SK-N-SH treated with all-trans-retinoic acid at 6 μM for 48 hours (cell line): ENCODE results near the gene CCSER1.

Experiments used
- ATAC-seq: fragments of 200-7000 bp; cut with Tn5 transposase; 3 replicates; pipeline ENCODE4 v1.9.1; 2020; ENCODE audit warnings: mild to moderate bottlenecking, moderate library complexity
- ARNTL ChIP-seq: fragments of 450-650 bp; formaldehyde crosslinking; IDR thresholded peaks from 2 replicates; pipeline ENCODE4 v1.5.0; 2020; ENCODE audit warnings: low read depth, mild to moderate bottlenecking, moderate library complexity, borderline replicate concordance
- BACH2 ChIP-seq: fragments of 250-450 bp; sonication (Bioruptor Pico); IDR thresholded peaks from 2 replicates; pipeline ENCODE4 v1.9.0; 2021; ENCODE audit warnings: mild to moderate bottlenecking, borderline replicate concordance
- CSRNP3 ChIP-seq: fragments of 250-450 bp; sonication (Bioruptor Pico); IDR thresholded peaks from 2 replicates; pipeline ENCODE4 v1.5.1; 2021; ENCODE audit warnings: mild to moderate bottlenecking, moderate library complexity
- ESRRG ChIP-seq: fragments of 250-450 bp; sonication (Bioruptor Pico); IDR thresholded peaks from 2 replicates; pipeline ENCODE4 v1.6.1; 2021; ENCODE audit warnings: mild to moderate bottlenecking
- ISL1 ChIP-seq: fragments of 250-450 bp; sonication (Bioruptor Pico); IDR thresholded peaks from 2 replicates; pipeline ENCODE4 v2.1.2; 2022; ENCODE audit warnings: mild to moderate bottlenecking, moderate library complexity
- OSR1 ChIP-seq: fragments of 250-450 bp; sonication (Bioruptor Pico); IDR thresholded peaks from 2 replicates; pipeline ENCODE4 v1.8.0; 2022; ENCODE audit warnings: moderate library complexity, mild to moderate bottlenecking, inconsistent platforms
- PPARA ChIP-seq: fragments of 250-450 bp; sonication (Bioruptor Pico); IDR thresholded peaks from 2 replicates; pipeline ENCODE4 v1.5.0; 2020; ENCODE audit warnings: mild to moderate bottlenecking, borderline replicate concordance
- SNAI2 ChIP-seq: fragments of 250-450 bp; sonication (Bioruptor Pico); IDR thresholded peaks from 2 replicates; pipeline ENCODE4 v1.5.0; 2020; ENCODE audit warnings: mild to moderate bottlenecking, moderate library complexity
- TCF4 ChIP-seq: fragments of 250-450 bp; sonication (Bioruptor Pico); IDR thresholded peaks from 2 replicates; pipeline ENCODE4 v1.8.0; 2021; ENCODE audit warnings: mild to moderate bottlenecking, moderate library complexity, borderline replicate concordance
- TOX ChIP-seq: fragments of 250-450 bp; sonication (Bioruptor Pico); IDR thresholded peaks from 2 replicates; pipeline ENCODE4 v1.8.0; 2021; ENCODE audit warnings: mild to moderate bottlenecking, moderate library complexity, borderline replicate concordance
- ZC3H10 ChIP-seq: fragments of 250-450 bp; sonication (Bioruptor Pico); IDR thresholded peaks from 2 replicates; pipeline ENCODE4 v1.5.1; 2021; ENCODE audit warnings: mild to moderate bottlenecking, moderate library complexity
- ZFP3 ChIP-seq: fragments of 250-450 bp; sonication (Bioruptor Pico); IDR thresholded peaks from 2 replicates; pipeline ENCODE4 v1.5.0; 2020; ENCODE audit warnings: mild to moderate bottlenecking, moderate library complexity
- ZFP30 ChIP-seq: fragments of 450-650 bp; formaldehyde crosslinking; IDR thresholded peaks from 2 replicates; pipeline ENCODE4 v1.5.0; 2022; ENCODE audit warnings: mild to moderate bottlenecking, moderate library complexity
- ZNF565 ChIP-seq: fragments of 450-650 bp; formaldehyde crosslinking; conservative IDR thresholded peaks from 2 replicates; pipeline ENCODE4 v1.5.0; 2020; ENCODE audit warnings: low read depth, mild to moderate bottlenecking, moderate library complexity
- ZNF8 ChIP-seq: fragments of 450-650 bp; formaldehyde crosslinking; IDR thresholded peaks from 2 replicates; pipeline ENCODE4 v1.5.0; 2020; ENCODE audit warnings: mild to moderate bottlenecking, moderate library complexity
- TF ChIP-seq, protein P1 (sequence below): fragments of 250-450 bp; sonication (Bioruptor Pico); IDR thresholded peaks from 2 replicates; pipeline ENCODE4 v1.5.0; 2020; ENCODE audit warnings: mild to moderate bottlenecking, moderate library complexity
- TF ChIP-seq, protein P2 (sequence below): fragments of 250-450 bp; sonication (Bioruptor Pico); IDR thresholded peaks from 2 replicates; pipeline ENCODE4 v1.5.1; 2020; ENCODE audit warnings: low read depth, mild to moderate bottlenecking, moderate library complexity
- TF ChIP-seq, protein P3 (sequence below): fragments of 250-450 bp; sonication (Bioruptor Pico); IDR thresholded peaks from 2 replicates; pipeline ENCODE4 v1.8.0; 2021; ENCODE audit warnings: low read depth, mild to moderate bottlenecking, moderate library complexity, borderline replicate concordance

Gene CCSER1

GRCh38 chr4:90438522-90438921, 311.3 kb downstream of the CCSER1 start:
- ATAC-seq: no peak
- no peak for TF ChIP-seq ZFP3
- TF ChIP-seq, protein P1, sequence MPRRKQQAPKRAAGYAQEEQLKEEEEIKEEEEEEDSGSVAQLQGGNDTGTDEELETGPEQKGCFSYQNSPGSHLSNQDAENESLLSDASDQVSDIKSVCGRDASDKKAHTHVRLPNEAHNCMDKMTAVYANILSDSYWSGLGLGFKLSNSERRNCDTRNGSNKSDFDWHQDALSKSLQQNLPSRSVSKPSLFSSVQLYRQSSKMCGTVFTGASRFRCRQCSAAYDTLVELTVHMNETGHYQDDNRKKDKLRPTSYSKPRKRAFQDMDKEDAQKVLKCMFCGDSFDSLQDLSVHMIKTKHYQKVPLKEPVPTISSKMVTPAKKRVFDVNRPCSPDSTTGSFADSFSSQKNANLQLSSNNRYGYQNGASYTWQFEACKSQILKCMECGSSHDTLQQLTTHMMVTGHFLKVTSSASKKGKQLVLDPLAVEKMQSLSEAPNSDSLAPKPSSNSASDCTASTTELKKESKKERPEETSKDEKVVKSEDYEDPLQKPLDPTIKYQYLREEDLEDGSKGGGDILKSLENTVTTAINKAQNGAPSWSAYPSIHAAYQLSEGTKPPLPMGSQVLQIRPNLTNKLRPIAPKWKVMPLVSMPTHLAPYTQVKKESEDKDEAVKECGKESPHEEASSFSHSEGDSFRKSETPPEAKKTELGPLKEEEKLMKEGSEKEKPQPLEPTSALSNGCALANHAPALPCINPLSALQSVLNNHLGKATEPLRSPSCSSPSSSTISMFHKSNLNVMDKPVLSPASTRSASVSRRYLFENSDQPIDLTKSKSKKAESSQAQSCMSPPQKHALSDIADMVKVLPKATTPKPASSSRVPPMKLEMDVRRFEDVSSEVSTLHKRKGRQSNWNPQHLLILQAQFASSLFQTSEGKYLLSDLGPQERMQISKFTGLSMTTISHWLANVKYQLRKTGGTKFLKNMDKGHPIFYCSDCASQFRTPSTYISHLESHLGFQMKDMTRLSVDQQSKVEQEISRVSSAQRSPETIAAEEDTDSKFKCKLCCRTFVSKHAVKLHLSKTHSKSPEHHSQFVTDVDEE (CRISPR knock-in tag): no peak
- TF ChIP-seq ESRRG (CRISPR knock-in tag): no peak
- no peak for TF ChIP-seq ARNTL (CRISPR knock-in tag)
- TF ChIP-seq ZFP30 (CRISPR knock-in tag): no peak
- TF ChIP-seq, protein P2, sequence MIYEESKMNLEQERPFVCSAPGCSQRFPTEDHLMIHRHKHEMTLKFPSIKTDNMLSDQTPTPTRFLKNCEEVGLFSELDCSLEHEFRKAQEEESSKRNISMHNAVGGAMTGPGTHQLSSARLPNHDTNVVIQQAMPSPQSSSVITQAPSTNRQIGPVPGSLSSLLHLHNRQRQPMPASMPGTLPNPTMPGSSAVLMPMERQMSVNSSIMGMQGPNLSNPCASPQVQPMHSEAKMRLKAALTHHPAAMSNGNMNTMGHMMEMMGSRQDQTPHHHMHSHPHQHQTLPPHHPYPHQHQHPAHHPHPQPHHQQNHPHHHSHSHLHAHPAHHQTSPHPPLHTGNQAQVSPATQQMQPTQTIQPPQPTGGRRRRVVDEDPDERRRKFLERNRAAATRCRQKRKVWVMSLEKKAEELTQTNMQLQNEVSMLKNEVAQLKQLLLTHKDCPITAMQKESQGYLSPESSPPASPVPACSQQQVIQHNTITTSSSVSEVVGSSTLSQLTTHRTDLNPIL: no peak
- TF ChIP-seq, protein P3, sequence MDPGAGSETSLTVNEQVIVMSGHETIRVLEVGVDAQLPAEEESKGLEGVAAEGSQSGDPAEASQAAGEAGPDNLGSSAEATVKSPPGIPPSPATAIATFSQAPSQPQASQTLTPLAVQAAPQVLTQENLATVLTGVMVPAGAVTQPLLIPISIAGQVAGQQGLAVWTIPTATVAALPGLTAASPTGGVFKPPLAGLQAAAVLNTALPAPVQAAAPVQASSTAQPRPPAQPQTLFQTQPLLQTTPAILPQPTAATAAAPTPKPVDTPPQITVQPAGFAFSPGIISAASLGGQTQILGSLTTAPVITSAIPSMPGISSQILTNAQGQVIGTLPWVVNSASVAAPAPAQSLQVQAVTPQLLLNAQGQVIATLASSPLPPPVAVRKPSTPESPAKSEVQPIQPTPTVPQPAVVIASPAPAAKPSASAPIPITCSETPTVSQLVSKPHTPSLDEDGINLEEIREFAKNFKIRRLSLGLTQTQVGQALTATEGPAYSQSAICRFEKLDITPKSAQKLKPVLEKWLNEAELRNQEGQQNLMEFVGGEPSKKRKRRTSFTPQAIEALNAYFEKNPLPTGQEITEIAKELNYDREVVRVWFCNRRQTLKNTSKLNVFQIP (CRISPR knock-in tag): no peak
- TF ChIP-seq TCF4 (CRISPR knock-in tag): no peak
- TF ChIP-seq BACH2 (CRISPR knock-in tag): no peak
- TF ChIP-seq ISL1 (CRISPR knock-in tag): no peak
- no peak for TF ChIP-seq CSRNP3
- no peak for TF ChIP-seq ZNF565
- no peak for TF ChIP-seq ZC3H10 (CRISPR knock-in tag)
- no peak for TF ChIP-seq OSR1 (CRISPR knock-in tag)

DNA sequence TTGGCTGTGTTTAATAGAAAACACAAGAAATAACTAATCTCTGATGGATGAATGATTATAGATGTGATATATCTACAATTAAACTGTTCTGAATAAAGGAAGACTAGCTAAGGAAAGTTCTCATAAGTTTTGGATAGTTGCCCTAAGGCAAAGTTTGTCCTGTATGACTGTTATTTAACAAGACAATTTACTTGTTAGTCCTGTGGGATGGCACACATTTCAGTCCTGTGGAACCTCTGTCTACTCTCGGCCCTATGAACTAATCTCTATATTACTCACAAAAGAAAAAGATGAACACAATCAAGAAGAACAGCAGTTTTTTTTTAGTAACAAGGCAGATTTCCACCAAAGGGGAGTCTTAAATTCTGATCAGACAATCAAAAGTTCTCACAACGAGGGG, 314.6 kb downstream of the CCSER1 start:
- no peak for ATAC-seq
- TF ChIP-seq, protein P1 (CRISPR knock-in tag): no peak
- no peak for TF ChIP-seq ZFP30 (CRISPR knock-in tag)
- TF ChIP-seq ZNF565: no peak
- no peak for TF ChIP-seq ZC3H10 (CRISPR knock-in tag)
- no peak for TF ChIP-seq ZNF8 (CRISPR knock-in tag)
- TF ChIP-seq SNAI2 (CRISPR knock-in tag): no peak
- no peak for TF ChIP-seq PPARA (CRISPR knock-in tag)
- TF ChIP-seq TCF4 (CRISPR knock-in tag): no peak
- no peak for TF ChIP-seq TOX (CRISPR knock-in tag)
- TF ChIP-seq BACH2 (CRISPR knock-in tag): no peak
- TF ChIP-seq ESRRG (CRISPR knock-in tag): no peak
- no peak for TF ChIP-seq ARNTL (CRISPR knock-in tag)
- TF ChIP-seq, protein P2: no peak
- TF ChIP-seq OSR1 (CRISPR knock-in tag): no peak
